SIG-M5 treated with dmso at 0.1 percent for 504 hours (cell line): Measurements from ENCODE around the gene TMTC3.
"Not testable (repeated sequence)": the region's sequence is repeated elsewhere in the genome, so short reads cannot be mapped to it uniquely, and the experiment has no call there.

Source experiments
- DNase-seq: peaks from one replicate; lab custom pipeline; 2025; ENCODE audit not compliant: unreplicated experiment; lab: John Stamatoyannopoulos, UW

Gene TMTC3

DNA sequence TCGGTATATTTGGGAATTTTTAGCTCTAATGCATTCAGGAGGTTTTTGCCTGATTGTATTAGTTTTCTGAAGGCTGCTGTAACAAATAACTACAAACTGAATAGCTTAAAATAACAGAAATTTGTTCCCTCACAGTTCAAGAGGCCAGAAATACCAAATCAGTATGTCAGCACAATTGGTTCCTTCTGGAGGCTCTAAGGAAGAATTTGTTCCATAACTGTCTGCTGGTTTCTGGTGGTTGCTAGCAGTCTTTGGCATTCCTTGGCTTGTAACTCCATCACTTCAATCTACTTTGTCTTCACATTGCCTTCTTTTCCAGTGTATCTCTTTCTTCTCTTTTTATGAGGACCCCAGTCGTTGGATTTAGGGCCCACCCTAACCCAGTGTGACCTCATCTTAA is 21.3 kb downstream of the TMTC3 start:
- DNase-seq = no peak

DNA sequence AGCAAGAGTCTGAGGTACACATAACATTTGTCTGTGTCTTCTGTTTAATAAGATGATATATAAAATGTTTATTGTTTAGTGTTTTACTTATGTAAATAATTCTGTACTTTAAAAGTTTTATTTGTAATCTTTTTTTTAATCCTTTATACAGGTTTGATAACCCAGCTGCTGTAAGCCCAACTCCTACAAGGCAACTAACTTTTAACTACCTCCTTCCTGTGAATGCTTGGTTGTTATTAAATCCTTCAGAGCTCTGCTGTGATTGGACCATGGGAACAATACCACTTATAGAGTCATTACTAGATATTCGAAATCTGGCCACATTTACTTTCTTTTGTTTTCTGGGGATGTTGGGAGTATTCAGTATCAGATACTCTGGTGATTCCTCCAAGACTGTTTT is 24.1 kb downstream of the TMTC3 start:
- no peak for DNase-seq

DNA sequence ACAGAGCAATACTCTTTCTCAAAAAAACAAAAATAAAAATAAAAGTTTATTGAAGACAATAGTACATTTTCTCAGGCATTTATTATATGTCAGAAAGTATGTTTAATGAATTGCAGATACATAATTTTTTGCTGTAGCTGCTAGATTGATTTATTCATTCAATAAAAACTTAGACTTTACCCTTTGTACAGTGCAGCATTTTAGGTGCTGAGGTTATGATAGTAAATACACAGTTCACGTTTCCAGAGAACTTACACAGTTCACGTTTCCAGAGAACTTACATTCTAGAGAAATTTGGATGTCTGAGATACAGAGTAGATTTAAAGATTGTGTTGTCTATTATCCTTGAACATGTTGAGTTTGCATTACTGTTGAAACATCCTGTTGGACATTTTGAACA is 25.3 kb downstream of the TMTC3 start:
- no peak for DNase-seq

DNA sequence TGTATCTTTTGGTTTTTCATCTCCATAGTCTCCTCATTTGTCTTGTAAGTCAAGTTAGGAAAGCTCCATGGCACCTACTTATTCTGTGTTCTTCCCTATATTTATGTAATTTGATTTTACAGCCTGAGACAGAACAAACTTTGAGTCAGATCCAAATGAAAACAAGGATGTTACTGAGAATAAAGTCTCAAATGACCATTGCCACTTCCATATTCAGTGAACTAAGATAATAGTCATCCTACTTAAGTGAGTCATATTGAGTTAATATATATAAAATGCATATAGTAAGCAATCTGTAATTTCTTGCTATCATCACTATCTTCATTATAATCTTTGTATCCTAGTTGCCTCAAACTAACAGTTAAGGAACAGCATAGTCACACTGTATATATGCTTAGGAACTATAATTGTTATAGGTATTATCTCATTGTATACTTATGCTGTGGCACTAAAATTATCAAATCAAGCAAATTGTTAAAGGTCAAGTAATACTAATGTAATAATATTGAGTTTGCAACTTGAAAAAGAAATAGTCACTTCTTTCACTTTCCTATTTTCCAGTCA is 30.8 kb downstream of the TMTC3 start:
- DNase-seq = no peak

DNA sequence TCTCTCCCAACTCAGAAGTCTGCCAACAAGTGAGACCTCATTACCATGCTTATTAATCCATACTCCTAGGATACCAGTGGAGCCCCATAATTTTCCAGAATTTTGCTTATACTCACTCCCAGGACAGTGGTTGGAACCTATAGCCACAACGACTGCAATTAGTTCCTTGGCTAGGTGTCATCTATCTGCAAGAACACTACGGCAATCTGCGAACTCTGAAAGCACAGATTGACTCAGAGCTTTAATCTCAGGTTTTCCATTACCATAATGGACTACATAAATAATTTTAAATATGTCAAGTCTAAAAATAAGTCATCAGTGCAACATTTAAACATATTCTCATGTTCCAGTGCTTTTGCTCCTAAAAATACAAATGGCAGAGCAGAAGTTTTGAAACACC is 33.4 kb downstream of the TMTC3 start:
- DNase-seq = no peak

DNA sequence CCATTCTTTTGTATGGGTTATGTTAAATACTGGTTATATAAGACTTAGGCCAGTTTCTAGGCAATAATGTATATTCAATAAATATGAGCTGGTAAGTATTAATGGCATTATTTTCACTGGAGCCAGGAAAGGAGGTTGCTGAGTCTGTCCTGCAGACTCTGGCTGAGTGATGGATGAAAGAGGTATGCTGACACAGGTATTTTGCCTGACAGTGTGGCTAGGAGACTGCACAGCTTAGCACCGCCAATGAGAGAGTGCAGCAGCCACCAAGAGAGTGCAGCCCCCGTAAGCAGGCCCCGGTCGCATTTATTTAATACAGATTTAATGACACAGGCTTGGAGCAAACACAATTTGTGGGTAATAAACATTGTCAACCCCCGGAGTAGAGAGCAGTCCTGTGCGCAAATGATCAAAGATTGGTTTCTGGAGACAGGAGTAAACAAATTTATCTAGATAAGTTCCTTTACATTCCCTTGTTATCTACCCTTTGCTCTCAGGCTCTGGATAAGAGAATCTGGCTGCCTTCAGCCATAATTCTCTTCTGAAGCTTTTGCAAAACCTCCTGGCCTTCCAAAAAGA is 37.4 kb downstream of the TMTC3 start:
- DNase-seq = no peak

DNA sequence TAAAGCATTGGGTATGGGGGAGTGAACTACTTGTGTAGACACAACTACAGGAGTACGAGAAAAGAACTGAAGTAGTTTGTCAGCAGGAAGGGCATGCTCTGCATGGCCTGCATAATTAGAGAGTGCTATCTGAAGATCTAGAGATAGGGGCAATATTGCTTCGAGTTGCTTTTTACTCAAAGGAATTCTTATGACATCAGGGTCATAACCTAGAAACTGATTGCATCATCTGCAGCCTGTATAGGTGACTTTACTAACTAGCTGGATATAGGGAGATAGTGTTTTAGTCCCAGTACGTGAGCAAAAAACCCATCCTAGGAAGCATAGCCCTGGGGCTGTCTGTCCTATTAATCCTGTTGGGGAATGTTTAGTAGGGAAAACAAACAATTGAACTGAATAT is 39.8 kb downstream of the TMTC3 start:
- no peak for DNase-seq

DNA sequence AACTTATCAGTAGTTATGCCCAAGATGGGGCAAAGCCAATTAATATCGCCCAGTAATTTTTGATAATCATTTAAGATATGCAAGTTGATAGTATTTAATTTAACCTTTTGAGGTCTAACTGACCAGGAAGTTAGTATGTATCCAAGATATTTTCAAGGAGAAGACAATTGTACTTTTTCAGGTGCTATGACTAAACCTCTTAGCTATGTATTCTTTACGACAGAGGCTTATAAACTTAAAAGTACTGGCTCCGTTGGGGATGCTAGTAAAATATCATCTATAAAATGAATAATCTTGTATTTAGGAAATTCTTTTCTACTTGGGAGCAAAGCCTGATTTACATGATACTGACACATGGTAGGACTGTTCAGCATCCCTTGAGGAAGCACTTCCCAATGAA is 40.3 kb downstream of the TMTC3 start:
- no peak for DNase-seq

DNA sequence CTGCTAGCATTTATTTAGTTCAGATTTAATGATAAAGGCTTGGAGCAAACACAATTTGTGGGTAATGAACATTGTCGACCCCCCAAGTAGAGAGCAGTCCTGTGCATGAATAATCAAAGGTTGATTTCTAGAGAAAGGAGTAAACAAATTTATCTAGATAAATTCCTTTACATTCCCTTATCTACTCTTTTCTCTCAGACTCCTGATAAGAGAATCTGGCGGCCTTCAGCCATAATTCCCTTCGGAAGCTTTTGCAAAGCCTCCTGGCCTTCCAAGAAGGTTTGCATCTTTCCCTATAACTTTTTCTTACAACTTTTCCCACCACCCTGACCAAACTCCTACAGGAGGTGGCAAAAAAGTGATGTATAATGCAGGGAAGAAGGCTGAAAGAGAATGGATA is 42.1 kb downstream of the TMTC3 start:
- no peak for DNase-seq

DNA sequence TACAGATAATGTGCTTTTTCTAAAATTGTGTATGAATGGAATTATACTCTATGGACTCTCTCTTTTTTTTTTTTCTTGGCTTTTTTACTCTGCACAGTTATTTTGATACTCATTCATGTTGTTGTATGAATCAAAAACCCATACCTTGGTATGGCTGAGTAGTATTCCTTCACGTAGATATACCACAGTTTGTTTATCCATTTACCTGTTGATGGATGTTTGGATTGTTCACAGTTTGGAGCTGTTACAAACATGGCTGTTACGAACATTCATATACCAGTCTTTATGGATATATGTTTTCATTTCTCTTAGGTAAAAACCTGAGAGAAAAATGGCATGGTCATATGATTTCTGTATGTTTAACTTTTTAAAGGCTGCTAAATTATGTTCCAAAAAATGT is 43.2 kb downstream of the TMTC3 start:
- DNase-seq = no peak

DNA sequence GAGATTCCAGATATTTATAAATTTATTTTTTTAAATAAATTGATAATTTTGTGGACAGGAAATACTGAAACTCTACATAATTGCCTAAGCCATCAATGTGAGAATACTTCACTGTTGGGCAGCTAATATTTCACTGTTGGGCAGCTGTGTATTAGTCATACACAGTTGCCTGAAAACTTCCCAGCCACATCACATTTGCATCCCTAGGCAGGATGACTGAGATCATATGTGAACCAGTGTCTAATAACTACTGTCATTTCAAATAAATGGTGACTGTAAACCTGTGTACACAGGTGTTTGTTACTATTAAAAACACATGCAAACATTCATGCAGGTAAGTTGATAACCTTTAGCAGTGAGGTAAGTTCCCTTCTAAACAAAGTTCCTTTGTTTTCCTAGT is 43.9 kb downstream of the TMTC3 start:
- no peak for DNase-seq

DNA sequence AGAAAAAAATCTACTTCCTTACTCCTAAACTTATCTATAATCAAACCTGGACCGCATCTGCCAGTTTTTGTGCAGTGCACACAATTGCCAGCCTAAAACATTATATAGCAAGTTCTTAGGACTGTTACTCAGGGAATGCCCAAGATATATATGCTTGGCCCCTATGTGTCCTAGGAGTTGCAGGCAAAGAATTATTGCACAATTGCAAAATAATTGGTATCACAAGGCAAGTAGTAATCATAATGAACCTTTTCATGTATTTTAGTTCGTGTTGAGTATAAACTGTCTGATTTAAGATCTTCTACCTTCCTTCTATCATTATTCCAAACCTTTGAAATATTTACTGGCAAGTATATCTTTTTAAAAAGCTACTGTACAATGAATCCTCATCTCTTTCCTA is 45.5 kb downstream of the TMTC3 start:
- no peak for DNase-seq

DNA sequence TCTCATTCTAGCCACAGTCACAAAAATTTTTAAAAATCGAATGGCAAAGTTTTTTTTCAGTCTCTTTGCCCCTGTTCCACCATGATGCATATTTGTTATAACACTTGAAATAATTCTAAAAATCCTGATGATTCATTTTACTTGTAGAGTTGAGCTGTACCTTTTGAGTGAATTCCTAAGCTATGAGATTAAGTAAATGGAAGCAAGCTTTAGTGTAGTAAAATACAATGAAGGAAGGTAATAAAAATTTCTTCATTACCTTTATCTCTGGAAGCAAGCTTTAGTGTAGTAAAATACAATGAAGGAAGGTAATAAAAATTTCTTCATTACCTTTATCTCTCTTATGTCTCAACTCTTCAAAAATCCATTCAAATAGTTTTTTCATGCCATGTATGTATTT is 46.1 kb downstream of the TMTC3 start:
- DNase-seq = no peak

DNA sequence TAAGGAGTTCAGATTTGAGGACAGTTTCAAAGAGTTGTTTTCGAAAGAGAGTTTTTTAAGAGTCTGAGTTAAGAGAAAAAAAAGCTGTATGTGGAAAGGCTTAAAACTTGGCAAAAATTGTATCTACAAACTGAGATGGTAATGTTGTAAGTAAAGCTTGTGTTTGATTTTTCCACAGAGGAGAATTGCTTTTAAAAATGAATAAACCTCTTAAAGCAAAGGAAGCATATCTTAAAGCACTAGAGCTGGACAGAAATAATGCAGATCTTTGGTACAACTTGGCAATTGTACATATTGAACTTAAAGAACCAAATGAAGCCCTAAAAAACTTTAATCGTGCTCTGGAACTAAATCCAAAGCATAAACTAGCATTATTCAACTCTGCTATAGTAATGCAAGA is 50.3 kb downstream of the TMTC3 start:
- DNase-seq = no peak

DNA sequence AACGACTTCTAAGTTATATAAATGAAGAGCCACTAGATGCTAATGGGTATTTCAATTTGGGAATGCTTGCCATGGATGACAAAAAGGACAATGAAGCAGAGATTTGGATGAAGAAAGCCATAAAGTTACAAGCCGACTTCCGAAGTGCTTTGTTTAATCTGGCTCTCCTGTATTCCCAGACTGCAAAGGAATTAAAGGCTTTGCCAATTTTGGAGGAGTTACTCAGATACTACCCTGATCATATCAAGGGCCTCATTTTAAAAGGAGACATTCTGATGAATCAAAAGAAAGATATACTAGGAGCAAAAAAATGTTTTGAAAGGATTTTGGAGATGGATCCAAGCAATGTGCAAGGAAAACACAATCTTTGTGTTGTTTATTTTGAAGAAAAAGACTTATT is 52.8 kb downstream of the TMTC3 start:
- DNase-seq = no peak

DNA sequence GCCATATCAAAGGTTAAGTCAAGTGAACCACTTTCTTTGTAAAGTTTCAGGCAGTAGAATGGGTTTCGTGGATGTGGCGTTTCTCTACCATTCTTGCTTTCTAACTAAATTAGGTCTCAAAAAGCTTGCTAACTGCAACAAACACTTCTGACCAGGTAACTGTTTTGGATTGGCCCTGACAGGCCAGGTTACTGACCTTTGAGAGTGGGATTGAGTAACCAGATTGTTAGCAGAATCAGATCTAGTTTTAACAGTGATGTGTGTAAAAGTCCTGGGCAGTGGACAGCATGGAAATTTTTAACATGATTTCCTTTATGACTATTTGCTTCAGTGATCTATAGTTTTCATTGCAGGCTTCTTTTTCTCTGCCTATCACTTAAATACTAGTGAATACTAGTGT is 57.9 kb downstream of the TMTC3 start:
- no peak for DNase-seq

DNA sequence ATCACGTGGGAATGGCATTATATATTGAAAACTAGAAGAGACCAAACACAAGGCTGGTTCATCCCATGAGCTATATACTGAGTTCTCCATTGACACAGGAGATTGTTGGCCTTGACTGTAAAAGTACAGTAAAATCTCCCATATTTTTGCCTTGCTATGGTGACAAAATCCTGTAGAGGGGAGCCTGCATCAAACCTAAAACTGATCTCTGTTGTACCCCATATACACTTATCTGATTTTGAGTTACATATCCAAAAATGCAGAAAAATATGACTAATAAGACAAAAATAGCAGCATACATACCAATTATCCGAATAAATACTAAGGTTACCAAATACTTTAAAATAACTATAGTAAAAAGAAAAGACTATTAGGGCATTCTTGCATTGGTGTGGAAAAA is 60.4 kb downstream of the TMTC3 start:
- no peak for DNase-seq

DNA sequence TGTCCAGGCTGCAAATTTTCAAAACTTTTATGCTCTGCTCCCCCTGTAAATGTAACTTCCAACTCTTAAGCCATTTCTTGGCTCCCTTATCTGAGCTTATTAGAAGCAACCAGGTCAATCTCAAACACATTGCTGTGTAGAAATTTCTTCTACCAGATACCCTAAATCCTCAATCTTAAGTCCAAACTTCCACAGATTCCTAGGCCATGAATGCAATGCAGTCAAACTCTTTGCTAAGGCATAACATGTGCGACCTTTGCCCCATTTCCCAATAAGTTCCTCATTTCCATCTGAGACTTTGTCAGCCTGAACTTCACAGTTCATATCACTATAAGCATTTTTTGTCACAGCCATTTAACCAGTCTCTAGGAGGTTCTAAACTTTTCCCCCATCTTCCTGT is 64.5 kb downstream of the TMTC3 start:
- peak; percentile 11 for DNase-seq

DNA sequence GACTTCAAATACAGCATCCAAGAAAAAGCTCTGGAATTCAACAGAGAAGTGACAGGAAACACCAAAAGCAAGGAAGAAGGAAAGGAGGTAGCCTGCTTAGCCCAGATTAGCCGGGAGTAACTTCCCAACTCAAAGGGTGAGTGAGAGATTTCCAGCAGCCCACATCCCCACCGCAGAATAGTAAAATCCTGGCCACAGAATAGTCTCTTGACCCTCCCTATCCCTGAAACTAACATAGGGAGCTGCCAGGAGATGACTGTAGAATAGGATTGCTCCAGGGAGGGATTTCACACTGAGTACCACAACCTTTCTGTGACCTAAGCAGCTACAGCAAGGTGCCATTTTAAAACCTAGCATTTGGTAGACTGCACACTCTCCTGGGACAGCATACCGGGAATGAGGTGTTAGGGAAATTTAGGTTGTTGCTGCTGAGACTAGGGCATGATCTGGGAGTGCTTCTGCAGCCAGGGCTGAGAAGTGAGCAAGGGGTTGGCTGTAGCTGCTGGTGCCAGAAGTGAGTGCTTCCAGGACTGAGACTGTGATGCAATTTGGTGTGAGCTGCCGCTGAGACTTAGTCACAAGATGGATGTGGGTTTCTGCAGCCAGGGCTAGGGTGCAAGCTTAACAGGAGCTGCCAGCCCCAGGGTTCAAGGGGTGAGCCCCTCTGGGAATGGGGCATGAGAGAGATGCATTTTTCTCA is 66.0 kb downstream of the TMTC3 start:
- peak; percentile 3 for DNase-seq

DNA sequence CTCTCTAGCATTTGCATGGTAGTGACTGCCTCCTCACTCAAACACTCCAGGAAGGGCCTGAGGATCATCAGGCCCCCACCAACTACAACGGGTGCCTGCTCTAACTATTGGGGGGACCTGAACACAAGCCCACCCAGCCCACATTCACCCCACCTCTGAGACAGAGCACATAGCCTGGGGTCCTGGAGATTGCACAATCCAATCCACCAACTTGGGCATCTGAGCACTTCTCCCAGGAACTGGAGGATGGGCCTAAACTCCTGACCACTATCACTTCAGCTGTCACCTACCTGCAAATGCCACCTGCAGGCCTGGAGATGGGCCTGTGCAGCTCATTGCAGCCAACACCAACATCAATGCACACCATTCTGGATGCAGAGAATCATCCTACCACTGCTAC is 66.6 kb downstream of the TMTC3 start:
- no peak for DNase-seq

DNA sequence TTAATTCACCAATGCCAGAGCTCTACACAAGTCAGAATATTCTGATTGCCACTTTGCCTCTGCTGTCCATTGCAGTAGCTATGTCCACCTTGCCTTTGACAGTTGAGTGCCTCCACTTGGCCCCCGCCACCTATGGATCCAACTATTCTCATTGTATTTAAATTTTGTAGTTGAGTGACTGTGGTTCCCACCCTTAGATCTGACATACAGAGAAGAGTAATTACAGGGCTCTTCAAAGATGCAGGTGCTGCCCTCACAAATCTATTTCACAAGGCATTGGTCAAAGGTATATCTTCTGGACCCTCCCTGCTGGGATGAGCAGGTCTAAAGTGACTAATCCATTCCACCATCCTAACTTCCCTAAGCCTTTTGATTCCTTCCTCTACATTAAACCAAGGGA is 68.2 kb downstream of the TMTC3 start:
- not testable (repeated sequence) for DNase-seq

DNA sequence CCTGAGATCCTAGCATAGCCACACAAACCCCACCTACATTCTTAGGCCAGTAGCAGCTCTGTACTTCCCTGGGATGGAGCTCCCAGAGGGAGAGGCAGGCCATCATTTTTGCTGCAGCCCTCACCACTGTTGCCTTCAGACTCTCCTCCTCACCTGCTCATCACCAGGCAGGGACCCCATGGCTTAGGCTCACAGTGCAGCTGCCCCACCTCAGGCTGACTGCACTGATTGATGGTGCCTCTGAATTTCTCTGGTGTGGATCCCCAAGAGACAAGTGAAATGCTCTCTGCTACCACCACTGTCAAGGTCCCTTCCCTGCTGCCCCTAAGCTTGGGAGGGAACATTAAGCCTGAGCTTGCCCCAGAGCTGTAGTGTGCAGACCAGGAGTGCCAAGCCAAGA is 76.2 kb downstream of the TMTC3 start:
- DNase-seq = no peak

DNA sequence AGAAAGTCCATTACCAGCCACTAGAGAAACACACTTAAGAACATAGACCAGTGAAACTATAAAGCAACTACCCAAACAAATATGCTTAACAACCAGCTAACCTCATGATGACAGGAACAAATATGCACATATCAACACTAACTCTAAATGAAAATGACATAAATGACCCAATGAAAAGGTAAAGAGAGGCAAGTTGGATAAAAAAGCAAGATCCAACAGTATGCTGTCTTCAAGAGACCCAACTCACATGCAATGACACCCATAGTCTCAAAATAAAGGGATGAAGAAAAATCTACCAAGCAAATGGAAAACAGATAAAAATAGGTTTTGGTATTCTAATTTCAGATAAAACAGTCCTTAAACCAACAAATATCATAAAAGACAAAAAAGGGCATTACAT is 77.8 kb downstream of the TMTC3 start:
- no peak for DNase-seq
